GM18517 (cell line): ENCODE measurements around the gene LENEP.

ENCODE experiments used
- ATAC-seq: cut with Tn5 transposase; IDR thresholded peaks from one replicate; pipeline ENCODE4 v1.9.1; 2021; ENCODE audit warnings: mild to moderate bottlenecking, moderate library complexity; ENCODE audit not compliant: unreplicated experiment

The LENEP gene

GRCh38 chr1:155026154-155026553 lies 32.8 kb downstream of the LENEP start:
- ATAC-seq, result no peak

GRCh38 chr1:155026588-155026987 lies 33.2 kb downstream of the LENEP start:
- ATAC-seq, result no peak

GRCh38 chr1:155029513-155030242 lies 36.3 kb downstream of the LENEP start:
- no peak for ATAC-seq

- ATAC-seq, result no peak
Observed at GRCh38 chr1:155030243-155030795, 36.9 kb downstream of the LENEP start.

GRCh38 chr1:155030899-155031298 lies 37.5 kb downstream of the LENEP start:
- ATAC-seq, result no peak

GRCh38 chr1:155032886-155033285 lies 39.5 kb downstream of the LENEP start:
- ATAC-seq, result no peak

GRCh38 chr1:155033524-155033923 lies 40.1 kb downstream of the LENEP start, which contains the start of the genes DCST1 and DCST2:
Gene DCST1 (plus strand): TSS chr1:155033824. CDS start chr1:155034037, 213 bp downstream.
Gene DCST2 (minus strand): TSS chr1:155033781. CDS start chr1:155033701, 80 bp downstream.
- no peak for ATAC-seq

GRCh38 chr1:155034318-155035208 lies 41.2 kb downstream of the LENEP start:
- no peak for ATAC-seq

- no peak for ATAC-seq
Observed at GRCh38 chr1:155035936-155036335, 42.5 kb downstream of the LENEP start.

GRCh38 chr1:155037043-155037442 lies 43.7 kb downstream of the LENEP start:
- ATAC-seq, result no peak

GRCh38 chr1:155037851-155038441 lies 44.6 kb downstream of the LENEP start:
- no peak for ATAC-seq

GRCh38 chr1:155038602-155039307 lies 45.4 kb downstream of the LENEP start:
- no peak for ATAC-seq

GRCh38 chr1:155039308-155039669 lies 45.9 kb downstream of the LENEP start:
- ATAC-seq, result no peak

GRCh38 chr1:155040358-155041093 lies 47.1 kb downstream of the LENEP start:
- no peak for ATAC-seq

- no peak for ATAC-seq
Observed at GRCh38 chr1:155042789-155043188, 49.4 kb downstream of the LENEP start.

- ATAC-seq, result no peak
Observed at GRCh38 chr1:155043301-155043702, 49.9 kb downstream of the LENEP start.

- ATAC-seq, result no peak
Observed at GRCh38 chr1:155043793-155044192, 50.4 kb downstream of the LENEP start.
